Retinal pigment epithelial cell (primary cell): ENCODE measurements around the gene HDAC6.
"Not testable (repeated sequence)": the region's sequence is repeated elsewhere in the genome, so short reads cannot be mapped to it uniquely, and the experiment has no call there.

Experiments
- DNase-seq: peaks from one replicate; pipeline ENCODE4 v3.0.0-alpha.2; 2010; ENCODE audit warnings: low read depth
- H3K4me3 ChIP-seq: 2 replicates; pipeline ENCODE4 v1.5.1; 2011; ENCODE audit warnings: mild to moderate bottlenecking, low read length, control low read depth, moderate library complexity
- CTCF ChIP-seq: conservative IDR thresholded peaks from 2 replicates; pipeline ENCODE4 v1.5.1; 2011; ENCODE audit warnings: low read depth, low read length, control low read depth, inconsistent platforms

HDAC6 gene

GRCh38 chrX:48854898-48855297 is 53.0 kb downstream of the HDAC6 start:
- TF ChIP-seq CTCF, result peak; percentile 49
- no peak for DNase-seq

DNA sequence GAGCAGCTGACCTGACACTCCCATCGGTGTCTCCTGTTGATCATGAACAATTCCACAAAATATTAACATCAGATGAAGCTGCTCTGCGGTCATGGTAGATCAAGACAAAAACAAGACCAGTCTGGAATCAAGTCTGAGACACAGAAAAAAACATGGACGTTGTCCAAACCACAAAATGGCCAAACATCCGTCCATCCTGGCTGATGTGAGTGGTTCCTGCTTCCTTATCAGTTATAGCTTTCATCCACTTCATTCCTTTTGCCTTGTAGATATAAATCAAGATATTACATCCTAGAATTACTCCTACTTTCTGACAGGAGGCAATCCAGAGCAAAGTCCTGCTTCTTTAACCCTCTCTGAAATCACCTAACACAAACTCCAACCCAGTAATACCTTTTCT is 62.3 kb downstream of the HDAC6 start:
- no peak overlapping the region for H3K4me3 ChIP-seq
- DNase-seq, result no peak
- TF ChIP-seq CTCF, result no peak

More at GRCh38 chrX:48854898-48855297, 53.0 kb downstream of the HDAC6 start:
- H3K4me3 ChIP-seq, result no peak overlapping the region

GRCh38 chrX:48872017-48872416 is 70.2 kb downstream of the HDAC6 start:
- DNase-seq, H3K4me3 ChIP-seq: not testable (repeated sequence)
